HCT116 (cell line): ENCODE data around the gene GTF3C5. TPM values are rescaled to one million over a fixed set of nuclear protein-coding genes. Genes with fewer than 3 reads are reported as not detected.
"Not testable (repeated sequence)": the region's sequence is repeated elsewhere in the genome, so short reads cannot be mapped to it uniquely, and the experiment has no call there.

ENCODE experiments used
- ATAC-seq: fragments of 200-7000 bp; cut with Tn5 transposase; 2 replicates; pipeline ENCODE4 v1.9.1; 2020; ENCODE audit warnings: mild to moderate bottlenecking, moderate library complexity
- BruUV-seq: library from RNA; stranded (reverse); fragments of 400-500 nt; replicated peaks from 2 replicates; lab custom pipeline; 2021; lab: Mats Ljungman, UMichigan
- CTCF ChIA-PET: fragments of 300-600 bp; sonication (Branson Sonifier 250); formaldehyde crosslinking; loops from one replicate; lab custom pipeline; 2021; ENCODE audit warnings: antibody characterized with exemption; lab: Charles Lee
- POLR2A ChIA-PET: fragments of 300-600, 350-600 bp; sonication (Branson Sonifier 250); formaldehyde crosslinking; loops from one replicate; lab custom pipeline; 2021; ENCODE audit warnings: antibody characterized with exemption; lab: Charles Lee
- RAD21 ChIA-PET, 2 experiments: fragments of 300-600 bp; sonication (Branson Sonifier 250); formaldehyde crosslinking; loops; one replicate each; lab custom pipeline; 2023; ENCODE audit warnings: low total read pairs in 2 of 2; ENCODE audit not compliant: uncharacterized antibody in 2 of 2, unreplicated experiment in 2 of 2, low non-redundant PET in 1 of 2; lab: Charles Lee
- DNase-seq: peaks from one replicate; pipeline ENCODE4 v3.0.0-alpha.2; 2010; ENCODE audit warnings: low read depth, low spot score
- H2AFZ ChIP-seq: fragments of 200-600 bp; shearing (Covaris generic), sonication (generic); 2 replicates; pipeline ENCODE4 v1.6.1; 2017; ENCODE audit warnings: low read depth, mixed run types, mixed read lengths, antibody characterized with exemption, low read length; ENCODE audit not compliant: poor library complexity, severe bottlenecking
- H3K27ac ChIP-seq: 2 replicates; pipeline ENCODE4 v1.5.1; 2012; ENCODE audit warnings: low read depth, low read length
- H3K27me3 ChIP-seq: fragments of 200-600 bp; sonication (generic); 2 replicates; pipeline ENCODE4 v1.6.1; 2016; ENCODE audit warnings: mixed run types, low read length, mixed read lengths; ENCODE audit not compliant: insufficient read depth
- H3K36me3 ChIP-seq, 2 experiments: fragments of 200-500 bp in 1 of 2; fragments of 200-600 bp in 1 of 2; sonication (Bioruptor generic) in 1 of 2; sonication (generic) in 1 of 2; 2 replicates each; pipeline versions ENCODE4 v1.5.1 to v1.6.1; 2014 to 2016; ENCODE audit warnings: low read length in 2 of 2, inconsistent platforms in 1 of 2, mixed read lengths in 1 of 2, mixed run types in 1 of 2; ENCODE audit not compliant: insufficient read depth in 2 of 2, control insufficient read depth in 1 of 2
- H3K4me1 ChIP-seq, 2 experiments: fragments of 200-600 bp in 1 of 2; sonication (generic) in 1 of 2; 2 replicates each; pipeline versions ENCODE4 v1.5.1 to v1.6.1; 2012 to 2017; ENCODE audit warnings: low read length in 2 of 2, inconsistent platforms in 1 of 2, mild to moderate bottlenecking in 1 of 2, mixed read lengths in 1 of 2, mixed run types in 1 of 2, moderate library complexity in 1 of 2; ENCODE audit not compliant: insufficient read depth in 2 of 2, control insufficient read depth in 1 of 2
- H3K4me2 ChIP-seq: fragments of 200-600 bp; sonication (generic); 2 replicates; pipeline ENCODE4 v1.6.1; 2017; ENCODE audit warnings: mixed run types, low read length, mixed read lengths
- H3K4me3 ChIP-seq, 2 experiments: fragments of 200-600 bp in 1 of 2; sonication (generic) in 1 of 2; replicated peaks in 1 of 2; 2 replicates each; pipeline ENCODE4 v1.5.1; 2011 to 2016; ENCODE audit warnings: low read length in 2 of 2, control low read depth in 1 of 2, low read depth in 1 of 2, mild to moderate bottlenecking in 1 of 2, mixed read lengths in 1 of 2, mixed run types in 1 of 2
- H3K79me2 ChIP-seq: fragments of 200-600 bp; sonication (generic); 2 replicates; pipeline ENCODE4 v1.6.1; 2017; ENCODE audit warnings: mild to moderate bottlenecking, mixed run types, low read length, moderate library complexity, mixed read lengths; ENCODE audit not compliant: insufficient read depth
- H3K9ac ChIP-seq: fragments of 200-600 bp; sonication (generic); 2 replicates; pipeline ENCODE4 v1.6.1; 2016; ENCODE audit warnings: low read length, mixed read lengths
- H3K9me2 ChIP-seq: fragments of 200-600 bp; sonication (generic), shearing (Covaris generic); 2 replicates; pipeline ENCODE4 v1.6.1; 2017; ENCODE audit warnings: mixed run types, mild to moderate bottlenecking, moderate library complexity; ENCODE audit not compliant: insufficient read depth
- H3K9me3 ChIP-seq, 2 experiments: fragments of 200-500 bp in 1 of 2; fragments of 200-600 bp in 1 of 2; sonication (Bioruptor generic) in 1 of 2; sonication (generic) in 1 of 2; 2 replicates each; pipeline ENCODE4 v1.6.1; 2014 to 2017; ENCODE audit warnings: low read length in 2 of 2, mixed read lengths in 2 of 2, inconsistent platforms in 1 of 2, low read depth in 1 of 2, mild to moderate bottlenecking in 1 of 2, mixed run types in 1 of 2, moderate library complexity in 1 of 2; ENCODE audit not compliant: control insufficient read depth in 1 of 2, insufficient read depth in 1 of 2
- H4K20me1 ChIP-seq: fragments of 200-600 bp; sonication (generic), shearing (Covaris generic); 2 replicates; pipeline ENCODE4 v1.6.1; 2017; ENCODE audit warnings: mixed run types, mild to moderate bottlenecking, moderate library complexity; ENCODE audit not compliant: insufficient read depth
- intact Hi-C: fragments of 100-400 bp; cut with micrococcal nuclease; formaldehyde crosslinking; loops from 2 replicates; pipeline ENCODE4 v1.10.0; 2022
- total RNA-seq: library from RNA; stranded (reverse); gene quantifications from one replicate; pipeline ENCODE4 v1.2.1, GENCODE V29; 2021; ENCODE audit not compliant: unreplicated experiment

The GTF3C5 gene
- total RNA-seq, 1 experiment from 2014 or later = 95.1 TPM

DNA sequence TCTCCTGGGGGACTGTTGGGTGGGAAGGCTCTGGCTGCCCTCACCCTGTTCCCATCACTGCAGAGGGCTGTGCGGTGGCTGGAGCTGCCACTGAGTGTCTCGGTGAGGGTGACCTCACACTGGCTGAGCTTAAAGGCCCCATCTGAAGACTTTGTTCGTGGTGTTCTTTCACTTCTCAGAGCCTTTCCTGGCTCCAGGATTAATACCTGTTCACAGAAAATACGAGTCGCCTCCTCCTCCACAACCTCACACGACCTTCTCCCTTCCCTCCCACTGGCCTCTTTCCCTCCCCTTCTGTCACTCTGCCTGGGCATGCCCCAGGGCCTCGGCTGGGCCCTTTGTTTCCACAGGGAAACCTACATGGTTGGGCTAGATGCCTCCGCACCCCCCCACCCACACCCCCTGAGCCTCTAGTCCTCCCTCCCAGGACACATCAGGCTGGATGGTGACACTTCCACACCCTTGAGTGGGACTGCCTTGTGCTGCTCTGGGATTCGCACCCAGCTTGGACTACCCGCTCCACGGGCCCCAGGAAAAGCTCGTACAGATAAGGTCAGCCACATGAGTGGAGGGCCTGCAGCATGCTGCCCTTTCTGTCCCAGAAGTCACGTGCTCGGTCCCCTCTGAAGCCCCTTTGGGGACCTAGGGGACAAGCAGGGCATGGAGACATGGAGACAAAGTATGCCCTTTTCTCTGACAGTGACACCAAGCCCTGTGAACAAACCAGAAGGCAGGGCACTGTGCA lies 30.4 kb downstream of the GTF3C5 start:
- H3K9me2 ChIP-seq, POLR2A ChIA-PET, H3K4me3 ChIP-seq, H3K36me3 ChIP-seq, intact Hi-C loops, H3K4me1 ChIP-seq, H3K9ac ChIP-seq, H3K79me2 ChIP-seq, H2AFZ ChIP-seq, H4K20me1 ChIP-seq, CTCF ChIA-PET, BruUV-seq, H3K4me2 ChIP-seq, H3K9me3 ChIP-seq, H3K27me3 ChIP-seq, DNase-seq, RAD21 ChIA-PET: not testable (repeated sequence)
- peak; percentile 22 for ATAC-seq
- H3K27ac ChIP-seq = peak overlapping the region; percentile 13; the same call in 1 of the 2 replicates

DNA sequence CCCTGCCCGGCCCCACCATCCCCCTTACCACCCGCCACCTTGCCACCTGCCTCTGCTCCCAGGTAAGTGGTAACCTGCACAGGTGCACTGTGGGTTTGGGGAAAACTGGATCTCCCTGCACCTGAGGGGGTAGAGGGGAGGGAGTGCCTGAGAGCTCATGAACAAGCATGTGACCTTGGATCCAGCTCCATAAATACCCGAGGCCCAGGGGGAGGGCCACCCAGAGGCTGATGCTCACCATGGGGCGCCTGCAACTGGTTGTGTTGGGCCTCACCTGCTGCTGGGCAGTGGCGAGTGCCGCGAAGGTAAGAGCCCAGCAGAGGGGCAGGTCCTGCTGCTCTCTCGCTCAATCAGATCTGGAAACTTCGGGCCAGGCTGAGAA lies 31.0 kb downstream of the GTF3C5 start, which contains the start of gene CEL:
CEL (plus strand) TSS at position 218 of the 382 bp plus-strand sequence; CDS start at position 240, 22 bp downstream.
- H3K9me2 ChIP-seq, POLR2A ChIA-PET, RAD21 ChIA-PET, DNase-seq, BruUV-seq, CTCF ChIA-PET, H2AFZ ChIP-seq, H3K79me2 ChIP-seq, H3K4me1 ChIP-seq, H3K27me3 ChIP-seq, H3K36me3 ChIP-seq, ATAC-seq, H3K9me3 ChIP-seq, intact Hi-C loops, H3K9ac ChIP-seq, H4K20me1 ChIP-seq, H3K4me3 ChIP-seq, H3K4me2 ChIP-seq: not testable (repeated sequence)
- peak within 1 kb of the TSS; percentile 13; the same call in 1 of the 2 replicates for H3K27ac ChIP-seq

DNA sequence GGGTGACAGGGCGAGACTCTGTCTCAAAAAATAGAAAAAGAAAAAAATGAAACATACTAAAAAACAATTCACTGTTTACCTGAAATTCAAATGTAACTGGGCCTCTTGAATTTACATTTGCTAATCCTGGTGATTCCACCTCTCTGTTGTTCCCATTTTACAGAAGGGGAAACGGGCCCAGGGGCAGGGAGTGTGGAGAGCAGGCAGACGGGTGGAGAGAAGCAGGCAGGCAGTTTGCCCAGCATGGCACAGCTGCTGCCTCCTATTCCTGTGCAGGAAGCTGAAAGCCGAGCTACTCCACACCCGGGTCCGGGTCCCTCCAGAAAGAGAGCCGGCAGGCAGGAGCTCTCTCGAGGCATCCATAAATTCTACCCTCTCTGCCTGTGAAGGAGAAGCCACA lies 31.8 kb downstream of the GTF3C5 start:
- H3K9me2 ChIP-seq, H4K20me1 ChIP-seq, H2AFZ ChIP-seq, ATAC-seq, H3K9ac ChIP-seq, H3K79me2 ChIP-seq, RAD21 ChIA-PET, H3K4me2 ChIP-seq, BruUV-seq, POLR2A ChIA-PET, CTCF ChIA-PET, DNase-seq, H3K36me3 ChIP-seq, H3K4me1 ChIP-seq, H3K27ac ChIP-seq, H3K9me3 ChIP-seq, intact Hi-C loops, H3K4me3 ChIP-seq, H3K27me3 ChIP-seq: not testable (repeated sequence)
